Measurements from ENCODE around the gene ALDH1L1.

Gene ALDH1L1

DNA sequence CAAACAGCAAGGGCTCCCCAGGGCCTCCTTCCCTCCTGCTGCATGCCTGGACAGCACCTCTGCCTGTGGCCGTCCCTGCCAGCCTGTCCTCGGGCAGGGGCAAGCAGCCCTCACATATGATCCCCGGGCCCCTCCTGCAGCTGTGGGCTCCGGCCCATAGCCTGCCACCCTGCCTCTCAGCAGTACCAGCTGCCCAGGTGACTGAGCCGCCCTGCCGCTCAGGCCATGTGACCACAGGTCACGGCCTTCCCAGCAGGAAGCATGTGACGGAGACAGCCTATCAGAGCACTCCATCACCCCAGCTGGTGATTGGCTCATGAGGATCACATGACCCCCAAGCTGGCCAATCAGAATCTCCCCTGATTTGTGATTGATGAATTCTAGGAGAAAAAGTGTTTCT lies 23.9 kb downstream of the ALDH1L1 start:
- no peak overlapping the region for H3K4me3 ChIP-seq (ENCODE audit: low read length in 2 of 2)
- no peaks in the 10 kb centered on the region for H3K4me1 ChIP-seq (ENCODE audit: control insufficient read depth in 2 of 2, insufficient read depth in 2 of 2, low read length in 2 of 2)
- no peaks in the 10 kb centered on the region for H3K27me3 ChIP-seq (ENCODE audit: control insufficient read depth in 2 of 2, insufficient read depth in 2 of 2, low read length in 2 of 2)
- no peaks in the 10 kb centered on the region for H3K9me3 ChIP-seq (ENCODE audit: control insufficient read depth in 2 of 2, low read length in 2 of 2)
- H3K9ac ChIP-seq (ENCODE audit: low read depth in 1 of 2, low read length in 2 of 2) = no peak overlapping the region
- no peaks in the 10 kb centered on the region for H3K36me3 ChIP-seq (ENCODE audit: control insufficient read depth in 2 of 2, insufficient read depth in 2 of 2, low read length in 2 of 2)
- H3K27ac ChIP-seq (ENCODE audit: low read depth in 2 of 2, low read length in 2 of 2) = no peak overlapping the region

GRCh38 chr3:126155819-126156218 lies 24.6 kb downstream of the ALDH1L1 start:
- Histone ChIP-seq H3K4me1 (ENCODE audit: control insufficient read depth in 2 of 2, insufficient read depth in 2 of 2, low read length in 2 of 2) (no peaks in the 10 kb centered on the region), H3K4me3 (ENCODE audit: low read length in 2 of 2) (no peak overlapping the region), H3K9me3 (ENCODE audit: control insufficient read depth in 2 of 2, low read length in 2 of 2) (no peaks in the 10 kb centered on the region), H3K9ac (ENCODE audit: low read depth in 1 of 2, low read length in 2 of 2) (no peak overlapping the region), H3K27ac (ENCODE audit: low read depth in 2 of 2, low read length in 2 of 2) (no peak overlapping the region), H3K27me3 (ENCODE audit: control insufficient read depth in 2 of 2, insufficient read depth in 2 of 2, low read length in 2 of 2) (no peaks in the 10 kb centered on the region), H3K36me3 (ENCODE audit: control insufficient read depth in 2 of 2, insufficient read depth in 2 of 2, low read length in 2 of 2) (no peaks in the 10 kb centered on the region)

GRCh38 chr3:126155280-126155640 lies 25.1 kb downstream of the ALDH1L1 start:
- H3K9me3 ChIP-seq (ENCODE audit: control insufficient read depth in 2 of 2, low read length in 2 of 2) = no peaks in the 10 kb centered on the region
- no peak overlapping the region for H3K9ac ChIP-seq (ENCODE audit: low read depth in 1 of 2, low read length in 2 of 2)
- H3K36me3 ChIP-seq (ENCODE audit: control insufficient read depth in 2 of 2, insufficient read depth in 2 of 2, low read length in 2 of 2) = no peaks in the 10 kb centered on the region
- H3K4me3 ChIP-seq (ENCODE audit: low read length in 2 of 2) = no peak overlapping the region
- H3K27ac ChIP-seq (ENCODE audit: low read depth in 2 of 2, low read length in 2 of 2) = no peak overlapping the region
- no peaks in the 10 kb centered on the region for H3K4me1 ChIP-seq (ENCODE audit: control insufficient read depth in 2 of 2, insufficient read depth in 2 of 2, low read length in 2 of 2)
- no peaks in the 10 kb centered on the region for H3K27me3 ChIP-seq (ENCODE audit: control insufficient read depth in 2 of 2, insufficient read depth in 2 of 2, low read length in 2 of 2)

- Histone ChIP-seq H3K27me3 (ENCODE audit: control insufficient read depth in 2 of 2, insufficient read depth in 2 of 2, low read length in 2 of 2) (no peaks in the 10 kb centered on the region), H3K9ac (ENCODE audit: low read depth in 1 of 2, low read length in 2 of 2) (no peak overlapping the region), H3K36me3 (ENCODE audit: control insufficient read depth in 2 of 2, insufficient read depth in 2 of 2, low read length in 2 of 2) (no peaks in the 10 kb centered on the region), H3K27ac (ENCODE audit: low read depth in 2 of 2, low read length in 2 of 2) (no peak overlapping the region), H3K4me1 (ENCODE audit: control insufficient read depth in 2 of 2, insufficient read depth in 2 of 2, low read length in 2 of 2) (no peaks in the 10 kb centered on the region), H3K9me3 (ENCODE audit: control insufficient read depth in 2 of 2, low read length in 2 of 2) (no peaks in the 10 kb centered on the region), H3K4me3 (ENCODE audit: low read length in 2 of 2) (no peak overlapping the region)
These were observed 25.8 kb downstream of the ALDH1L1 start for GRCh38 chr3:126154391-126155279.

DNA sequence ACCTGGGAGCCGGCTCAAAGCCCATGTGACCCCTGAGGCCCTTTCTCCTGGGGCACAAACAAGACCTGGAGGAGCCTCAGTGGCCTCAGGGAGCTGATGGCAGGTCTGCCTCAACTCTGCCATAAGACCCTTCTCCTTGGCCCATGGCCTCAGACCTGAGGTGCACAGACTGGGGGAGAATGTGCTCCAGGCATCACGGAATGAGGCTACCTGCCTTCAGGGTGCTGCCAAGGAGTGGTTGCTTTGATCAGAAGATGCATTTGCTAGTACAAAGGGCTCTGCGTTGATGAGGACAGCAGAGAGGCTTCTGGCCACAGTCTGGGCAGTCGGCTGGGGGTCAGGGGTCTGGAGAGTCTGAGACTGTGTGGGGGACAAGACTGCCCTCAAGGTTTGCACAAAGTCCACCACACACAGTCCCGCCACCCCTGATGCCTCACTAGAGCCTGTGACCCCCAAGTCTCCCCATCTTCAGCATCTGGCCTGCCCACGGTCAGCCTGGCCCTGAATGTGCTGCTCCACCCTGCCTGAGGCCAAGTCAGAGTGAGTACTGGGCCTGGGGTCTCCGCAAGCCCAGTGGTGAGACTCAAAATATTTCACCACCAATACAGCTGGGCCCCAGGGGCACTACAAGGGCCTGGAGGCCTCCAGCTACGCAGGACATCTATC lies 26.6 kb downstream of the ALDH1L1 start:
- Histone ChIP-seq H3K36me3 (ENCODE audit: control insufficient read depth in 2 of 2, insufficient read depth in 2 of 2, low read length in 2 of 2) (no peaks in the 10 kb centered on the region), H3K4me1 (ENCODE audit: control insufficient read depth in 2 of 2, insufficient read depth in 2 of 2, low read length in 2 of 2) (no peaks in the 10 kb centered on the region), H3K27me3 (ENCODE audit: control insufficient read depth in 2 of 2, insufficient read depth in 2 of 2, low read length in 2 of 2) (no peaks in the 10 kb centered on the region), H3K9ac (ENCODE audit: low read depth in 1 of 2, low read length in 2 of 2) (no peak overlapping the region), H3K27ac (ENCODE audit: low read depth in 2 of 2, low read length in 2 of 2) (no peak overlapping the region), H3K4me3 (ENCODE audit: low read length in 2 of 2) (no peak overlapping the region), H3K9me3 (ENCODE audit: control insufficient read depth in 2 of 2, low read length in 2 of 2) (no peaks in the 10 kb centered on the region)

- H3K27me3 ChIP-seq (ENCODE audit: control insufficient read depth in 2 of 2, insufficient read depth in 2 of 2, low read length in 2 of 2) = no peaks in the 10 kb centered on the region
- H3K9me3 ChIP-seq (ENCODE audit: control insufficient read depth in 2 of 2, low read length in 2 of 2) = no peaks in the 10 kb centered on the region
- H3K4me3 ChIP-seq (ENCODE audit: low read length in 2 of 2) = no peak overlapping the region
- H3K4me1 ChIP-seq (ENCODE audit: control insufficient read depth in 2 of 2, insufficient read depth in 2 of 2, low read length in 2 of 2) = no peaks in the 10 kb centered on the region
- no peak overlapping the region for H3K27ac ChIP-seq (ENCODE audit: low read depth in 2 of 2, low read length in 2 of 2)
- no peak overlapping the region for H3K9ac ChIP-seq (ENCODE audit: low read depth in 1 of 2, low read length in 2 of 2)
- H3K36me3 ChIP-seq (ENCODE audit: control insufficient read depth in 2 of 2, insufficient read depth in 2 of 2, low read length in 2 of 2) = no peaks in the 10 kb centered on the region
These were observed 27.3 kb downstream of the ALDH1L1 start for GRCh38 chr3:126152901-126153694.

GRCh38 chr3:126152458-126152857 lies 27.9 kb downstream of the ALDH1L1 start:
- H3K9ac ChIP-seq (ENCODE audit: low read depth in 1 of 2, low read length in 2 of 2) = no peak overlapping the region
- H3K27me3 ChIP-seq (ENCODE audit: control insufficient read depth in 2 of 2, insufficient read depth in 2 of 2, low read length in 2 of 2) = no peaks in the 10 kb centered on the region
- no peaks in the 10 kb centered on the region for H3K9me3 ChIP-seq (ENCODE audit: control insufficient read depth in 2 of 2, low read length in 2 of 2)
- no peaks in the 10 kb centered on the region for H3K4me1 ChIP-seq (ENCODE audit: control insufficient read depth in 2 of 2, insufficient read depth in 2 of 2, low read length in 2 of 2)
- H3K27ac ChIP-seq (ENCODE audit: low read depth in 2 of 2, low read length in 2 of 2) = no peak overlapping the region
- H3K4me3 ChIP-seq (ENCODE audit: low read length in 2 of 2) = no peak overlapping the region
- no peaks in the 10 kb centered on the region for H3K36me3 ChIP-seq (ENCODE audit: control insufficient read depth in 2 of 2, insufficient read depth in 2 of 2, low read length in 2 of 2)

DNA sequence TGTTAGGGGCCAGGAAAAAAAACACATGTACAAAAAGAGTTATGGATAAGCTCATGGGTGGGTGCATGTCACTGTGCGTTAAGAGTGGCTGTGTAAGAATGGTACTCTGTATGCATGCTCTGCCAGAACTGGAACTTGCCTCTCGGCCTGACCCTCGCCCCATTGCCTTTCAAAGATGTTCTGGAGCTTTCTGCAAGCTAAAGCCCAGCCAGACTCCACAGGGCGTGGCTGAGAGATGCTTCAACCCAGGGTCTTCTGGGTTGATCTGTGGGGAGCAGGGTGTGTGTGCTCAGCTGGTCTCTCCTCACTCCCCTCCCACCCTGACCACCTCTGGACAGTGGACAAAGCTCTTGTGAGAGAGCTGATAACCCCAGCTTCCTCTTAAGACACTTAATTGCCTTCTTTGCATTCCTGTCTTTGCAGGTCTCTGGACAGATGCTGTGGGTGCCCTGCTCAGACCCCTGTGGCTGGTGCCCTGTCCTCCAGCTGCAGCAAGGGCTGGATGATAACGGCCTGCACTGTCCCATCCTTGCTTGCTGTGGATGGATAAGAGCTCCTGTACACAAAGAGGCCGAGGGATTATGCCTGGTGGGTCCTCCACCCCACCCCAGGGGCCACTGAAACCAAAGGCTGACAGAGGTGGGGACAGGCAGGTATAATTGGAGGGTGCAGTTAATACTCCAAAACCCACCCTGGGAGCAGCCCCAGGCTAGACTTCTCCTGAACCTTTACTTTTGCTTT lies 28.7 kb downstream of the ALDH1L1 start:
- Histone ChIP-seq H3K36me3 (ENCODE audit: control insufficient read depth in 2 of 2, insufficient read depth in 2 of 2, low read length in 2 of 2) (no peaks in the 10 kb centered on the region), H3K9ac (ENCODE audit: low read depth in 1 of 2, low read length in 2 of 2) (no peak overlapping the region), H3K4me3 (ENCODE audit: low read length in 2 of 2) (no peak overlapping the region)

DNA sequence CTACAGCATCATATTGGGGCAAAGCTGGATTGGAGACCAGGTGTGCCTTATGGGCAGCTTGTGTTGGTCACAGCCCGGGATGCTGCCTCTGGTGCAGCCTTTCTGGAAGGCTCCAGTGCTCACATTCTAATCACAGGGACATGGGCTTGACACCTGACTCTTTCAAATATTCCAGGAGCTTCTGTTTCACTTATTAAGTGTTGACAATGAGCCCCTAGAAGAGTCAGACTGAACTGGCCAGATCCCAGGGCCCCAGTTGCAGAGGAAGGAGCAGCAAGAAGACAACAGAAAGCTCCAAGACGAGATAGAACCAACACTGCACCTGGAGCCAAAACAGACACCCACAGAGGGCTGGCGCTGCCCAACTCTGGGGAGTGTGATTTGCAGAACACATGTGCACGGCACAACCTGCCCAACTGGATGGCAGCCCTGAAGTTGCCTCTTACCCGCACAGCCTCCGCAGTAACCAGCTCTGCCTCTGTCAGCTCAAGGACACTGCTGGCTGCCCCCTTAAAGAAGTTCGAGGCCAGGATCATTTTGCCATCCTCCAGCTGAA lies 30.3 kb downstream of the ALDH1L1 start:
- Histone ChIP-seq H3K4me1 (ENCODE audit: control insufficient read depth in 2 of 2, insufficient read depth in 2 of 2, low read length in 2 of 2) (no peaks in the 10 kb centered on the region), H3K27me3 (ENCODE audit: control insufficient read depth in 2 of 2, insufficient read depth in 2 of 2, low read length in 2 of 2) (no peaks in the 10 kb centered on the region), H3K36me3 (ENCODE audit: control insufficient read depth in 2 of 2, insufficient read depth in 2 of 2, low read length in 2 of 2) (no peaks in the 10 kb centered on the region), H3K9me3 (ENCODE audit: control insufficient read depth in 2 of 2, low read length in 2 of 2) (no peaks in the 10 kb centered on the region), H3K27ac (ENCODE audit: low read depth in 2 of 2, low read length in 2 of 2) (no peak overlapping the region), H3K4me3 (ENCODE audit: low read length in 2 of 2) (no peak overlapping the region), H3K9ac (ENCODE audit: low read depth in 1 of 2, low read length in 2 of 2) (no peak overlapping the region)

More for the DNA sequence above, 28.7 kb downstream of the ALDH1L1 start:
- Histone ChIP-seq H3K9me3 (ENCODE audit: control insufficient read depth in 2 of 2, low read length in 2 of 2) (no peaks in the 10 kb centered on the region), H3K4me1 (ENCODE audit: control insufficient read depth in 2 of 2, insufficient read depth in 2 of 2, low read length in 2 of 2) (no peaks in the 10 kb centered on the region), H3K27ac (ENCODE audit: low read depth in 2 of 2, low read length in 2 of 2) (no peak overlapping the region), H3K27me3 (ENCODE audit: control insufficient read depth in 2 of 2, insufficient read depth in 2 of 2, low read length in 2 of 2) (no peaks in the 10 kb centered on the region)

Data from mucosa of rectum (tissue), 2 donors.